Panc1 (cell line): ENCODE measurements around the gene EFR3B. TPM values are rescaled to one million over a fixed set of nuclear protein-coding genes. Genes with fewer than 3 reads are reported as not detected.

ENCODE experiments used
- ATAC-seq: fragments of 200-7000 bp; cut with Tn5 transposase; 2 replicates; pipeline ENCODE4 v1.9.1; 2020; ENCODE audit warnings: mild to moderate bottlenecking, moderate library complexity
- BruUV-seq: library from RNA; stranded (reverse); fragments of 400-500 nt; replicated peaks from 2 replicates; lab custom pipeline; 2021; lab: Mats Ljungman, UMichigan
- CTCF ChIA-PET: fragments of 300-600 bp; sonication (Branson Sonifier 250); formaldehyde crosslinking; loops from one replicate; lab custom pipeline; 2022; ENCODE audit warnings: antibody characterized with exemption; lab: Charles Lee
- POLR2A ChIA-PET: fragments of 300-600 bp; sonication (Branson Sonifier 250); formaldehyde crosslinking; loops from one replicate; lab custom pipeline; 2022; ENCODE audit warnings: antibody characterized with exemption; lab: Charles Lee
- DNase-seq: peaks from one replicate; pipeline ENCODE4 v3.0.0-alpha.2; 2010; ENCODE audit warnings: low read depth, low spot score
- H3K27ac ChIP-seq: 2 replicates; pipeline ENCODE4 v1.5.1; 2011; ENCODE audit warnings: mild to moderate bottlenecking, low read length, inconsistent platforms
- H3K27me3 ChIP-seq: fragments of 200-500 bp; sonication (Bioruptor generic); 2 replicates; pipeline ENCODE4 v1.6.0; 2014; ENCODE audit warnings: low read length, inconsistent platforms; ENCODE audit not compliant: control insufficient read depth, insufficient read depth
- H3K36me3 ChIP-seq: fragments of 200-500 bp; sonication (Bioruptor generic); 2 replicates; pipeline ENCODE4 v1.5.1; 2014; ENCODE audit warnings: inconsistent platforms, mild to moderate bottlenecking, low read length, moderate library complexity; ENCODE audit not compliant: control insufficient read depth, insufficient read depth
- H3K4me1 ChIP-seq: 2 replicates; pipeline ENCODE4 v1.5.1; 2011; ENCODE audit warnings: inconsistent platforms, mild to moderate bottlenecking, low read length, moderate library complexity; ENCODE audit not compliant: control insufficient read depth, insufficient read depth
- H3K4me3 ChIP-seq, 2 experiments: 2 replicates each; pipeline ENCODE4 v1.5.1; 2011 to 2012; ENCODE audit warnings: low read depth in 2 of 2, low read length in 2 of 2, mild to moderate bottlenecking in 2 of 2, inconsistent platforms in 1 of 2, moderate library complexity in 1 of 2
- H3K9me3 ChIP-seq: fragments of 200-500 bp; sonication (Bioruptor generic); 2 replicates; pipeline ENCODE4 v1.5.1; 2014; ENCODE audit warnings: low read depth, mild to moderate bottlenecking, inconsistent platforms, low read length, moderate library complexity; ENCODE audit not compliant: control insufficient read depth, insufficient read depth
- POLR2AphosphoS5 ChIP-seq: IDR thresholded peaks from 2 replicates; pipeline ENCODE4 v1.6.1; 2012; ENCODE audit warnings: mild to moderate bottlenecking, low read depth, low read length, moderate library complexity
- SIN3A ChIP-seq: IDR thresholded peaks from 2 replicates; pipeline ENCODE4 v1.6.1; 2012; ENCODE audit warnings: low read depth, mild to moderate bottlenecking, low read length, moderate library complexity, borderline replicate concordance; ENCODE audit not compliant: insufficient read depth
- TCF7L2 ChIP-seq: IDR thresholded peaks from 2 replicates; pipeline ENCODE4 v1.6.1; 2011; ENCODE audit warnings: mild to moderate bottlenecking, low read depth, low read length, inconsistent platforms
- in situ Hi-C: cut with HindIII; loops from 2 replicates; pipeline ENCODE4 v1.10.0; 2016; ENCODE audit warnings: low sequenced_read_pairs, low pct_unique_long_range_greater_than_20kb
- intact Hi-C: fragments of 100-400 bp; cut with micrococcal nuclease; formaldehyde crosslinking; loops from one replicate; pipeline ENCODE4 v1.10.0; 2022; ENCODE audit not compliant: unreplicated experiment
- total RNA-seq: library from RNA; stranded (reverse); gene quantifications from one replicate; pipeline ENCODE4 v1.2.1, GENCODE V29; 2021; ENCODE audit not compliant: unreplicated experiment
- TF ChIP-seq, protein P1 (sequence below): fragments of 450-650 bp; IDR thresholded peaks from 2 replicates; pipeline ENCODE4 v1.5.1; 2017; ENCODE audit warnings: mild to moderate bottlenecking
- TF ChIP-seq, protein P2 (sequence below), 2 experiments: IDR thresholded peaks; 2 replicates each; pipeline ENCODE4 v1.6.1; 2011 to 2012; ENCODE audit warnings: low read depth in 2 of 2, control low read depth in 1 of 2, low read length in 1 of 2, mild to moderate bottlenecking in 1 of 2, moderate library complexity in 1 of 2; ENCODE audit not compliant: insufficient read depth in 1 of 2

Gene EFR3B
- total RNA-seq, 1 experiment from 2014 or later = 8.9 TPM

DNA sequence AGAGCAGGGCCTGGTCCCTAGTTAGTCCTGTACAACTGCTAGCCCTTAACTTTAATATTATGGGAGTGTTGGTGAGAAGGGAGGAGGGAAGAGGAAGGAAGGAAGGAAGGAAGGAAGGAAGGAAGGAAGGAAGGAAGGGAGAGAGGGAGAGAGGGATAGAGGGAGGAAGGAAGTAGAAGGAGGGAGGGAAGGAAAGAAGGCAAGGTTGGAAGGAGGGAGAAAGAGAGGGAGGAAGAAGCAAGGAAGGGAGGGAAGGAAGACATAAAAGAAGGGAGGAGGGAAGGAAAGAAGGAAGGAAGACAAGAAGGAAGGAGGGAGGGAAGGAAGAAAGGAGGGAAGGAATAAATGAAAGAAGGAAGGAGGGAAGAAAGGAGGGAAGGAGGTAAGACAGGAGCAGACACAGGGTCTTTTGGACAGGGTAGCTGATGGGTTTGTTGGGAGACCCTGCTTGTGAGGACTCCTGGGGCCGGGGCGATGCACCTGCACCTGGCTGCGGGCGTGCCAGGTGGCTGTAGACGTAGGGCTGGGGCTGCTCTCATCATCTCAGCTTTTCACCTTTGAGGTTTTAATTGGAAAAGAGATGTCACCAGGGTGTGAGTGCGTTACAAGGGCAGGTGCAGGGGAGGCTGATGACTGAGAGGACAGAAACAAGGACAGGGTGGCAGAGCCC lies 132.5 kb downstream of the EFR3B start:
- intact Hi-C loops (no loop called here), in situ Hi-C loops (no loop called here)
- POLR2A ChIA-PET = no interaction called here
- H3K27me3 ChIP-seq = peaks cover 4% of the 10 kb centered on the region
- CTCF ChIA-PET = no interaction called here
- H3K4me3 ChIP-seq = no peak overlapping the region
- no peak overlapping the region for H3K27ac ChIP-seq
- no peak for ATAC-seq
- no peaks in the 10 kb centered on the region for H3K9me3 ChIP-seq
- DNase-seq = no peak
- BruUV-seq = no TSS peak
- no peaks in the 10 kb centered on the region for H3K36me3 ChIP-seq
- no peak for TF ChIP-seq SIN3A
- TF ChIP-seq POLR2AphosphoS5 = no peak
- TF ChIP-seq, protein P1, sequence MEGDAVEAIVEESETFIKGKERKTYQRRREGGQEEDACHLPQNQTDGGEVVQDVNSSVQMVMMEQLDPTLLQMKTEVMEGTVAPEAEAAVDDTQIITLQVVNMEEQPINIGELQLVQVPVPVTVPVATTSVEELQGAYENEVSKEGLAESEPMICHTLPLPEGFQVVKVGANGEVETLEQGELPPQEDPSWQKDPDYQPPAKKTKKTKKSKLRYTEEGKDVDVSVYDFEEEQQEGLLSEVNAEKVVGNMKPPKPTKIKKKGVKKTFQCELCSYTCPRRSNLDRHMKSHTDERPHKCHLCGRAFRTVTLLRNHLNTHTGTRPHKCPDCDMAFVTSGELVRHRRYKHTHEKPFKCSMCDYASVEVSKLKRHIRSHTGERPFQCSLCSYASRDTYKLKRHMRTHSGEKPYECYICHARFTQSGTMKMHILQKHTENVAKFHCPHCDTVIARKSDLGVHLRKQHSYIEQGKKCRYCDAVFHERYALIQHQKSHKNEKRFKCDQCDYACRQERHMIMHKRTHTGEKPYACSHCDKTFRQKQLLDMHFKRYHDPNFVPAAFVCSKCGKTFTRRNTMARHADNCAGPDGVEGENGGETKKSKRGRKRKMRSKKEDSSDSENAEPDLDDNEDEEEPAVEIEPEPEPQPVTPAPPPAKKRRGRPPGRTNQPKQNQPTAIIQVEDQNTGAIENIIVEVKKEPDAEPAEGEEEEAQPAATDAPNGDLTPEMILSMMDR = no peak
- TF ChIP-seq TCF7L2 = no peak
- TF ChIP-seq, protein P2, sequence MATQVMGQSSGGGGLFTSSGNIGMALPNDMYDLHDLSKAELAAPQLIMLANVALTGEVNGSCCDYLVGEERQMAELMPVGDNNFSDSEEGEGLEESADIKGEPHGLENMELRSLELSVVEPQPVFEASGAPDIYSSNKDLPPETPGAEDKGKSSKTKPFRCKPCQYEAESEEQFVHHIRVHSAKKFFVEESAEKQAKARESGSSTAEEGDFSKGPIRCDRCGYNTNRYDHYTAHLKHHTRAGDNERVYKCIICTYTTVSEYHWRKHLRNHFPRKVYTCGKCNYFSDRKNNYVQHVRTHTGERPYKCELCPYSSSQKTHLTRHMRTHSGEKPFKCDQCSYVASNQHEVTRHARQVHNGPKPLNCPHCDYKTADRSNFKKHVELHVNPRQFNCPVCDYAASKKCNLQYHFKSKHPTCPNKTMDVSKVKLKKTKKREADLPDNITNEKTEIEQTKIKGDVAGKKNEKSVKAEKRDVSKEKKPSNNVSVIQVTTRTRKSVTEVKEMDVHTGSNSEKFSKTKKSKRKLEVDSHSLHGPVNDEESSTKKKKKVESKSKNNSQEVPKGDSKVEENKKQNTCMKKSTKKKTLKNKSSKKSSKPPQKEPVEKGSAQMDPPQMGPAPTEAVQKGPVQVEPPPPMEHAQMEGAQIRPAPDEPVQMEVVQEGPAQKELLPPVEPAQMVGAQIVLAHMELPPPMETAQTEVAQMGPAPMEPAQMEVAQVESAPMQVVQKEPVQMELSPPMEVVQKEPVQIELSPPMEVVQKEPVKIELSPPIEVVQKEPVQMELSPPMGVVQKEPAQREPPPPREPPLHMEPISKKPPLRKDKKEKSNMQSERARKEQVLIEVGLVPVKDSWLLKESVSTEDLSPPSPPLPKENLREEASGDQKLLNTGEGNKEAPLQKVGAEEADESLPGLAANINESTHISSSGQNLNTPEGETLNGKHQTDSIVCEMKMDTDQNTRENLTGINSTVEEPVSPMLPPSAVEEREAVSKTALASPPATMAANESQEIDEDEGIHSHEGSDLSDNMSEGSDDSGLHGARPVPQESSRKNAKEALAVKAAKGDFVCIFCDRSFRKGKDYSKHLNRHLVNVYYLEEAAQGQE (IDR thresholded peaks at IDR 0.05; ENCODE audit: insufficient read depth in 1 of 2, low read depth in 2 of 2, low read length in 1 of 2) = no peak
- H3K4me1 ChIP-seq = no peaks in the 10 kb centered on the region

DNA sequence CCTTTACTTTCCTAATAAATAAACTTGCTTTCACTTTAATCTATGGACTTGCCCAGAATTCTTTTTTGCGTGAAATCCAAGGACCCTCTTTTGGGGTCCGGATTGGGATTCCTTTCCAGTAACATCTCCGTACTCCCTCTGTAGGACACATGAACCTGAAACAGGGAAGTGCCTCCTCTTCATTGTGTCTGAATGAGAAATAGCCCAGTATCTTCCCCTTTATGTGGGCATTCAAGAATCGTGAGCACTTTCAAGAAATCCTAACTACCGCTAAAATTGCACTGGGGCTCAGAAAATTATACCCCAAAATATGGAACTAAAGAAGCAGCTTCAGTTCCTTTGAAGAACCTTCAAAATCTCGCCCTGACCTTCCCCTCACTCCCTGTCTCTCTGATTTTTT lies 134.3 kb downstream of the EFR3B start:
- no peaks in the 10 kb centered on the region for H3K36me3 ChIP-seq
- ChIA-PET POLR2A (no interaction called here), CTCF (no interaction called here)
- intact Hi-C loops = no loop called here
- peaks cover 3% of the 10 kb centered on the region; the same call in 1 of the 2 replicates for H3K27me3 ChIP-seq
- in situ Hi-C loops = no loop called here
- no peak for ATAC-seq
- H3K9me3 ChIP-seq = no peaks in the 10 kb centered on the region
- H3K4me1 ChIP-seq = no peaks in the 10 kb centered on the region
- DNase-seq = no peak
- no peak overlapping the region for H3K27ac ChIP-seq
- H3K4me3 ChIP-seq = no peak overlapping the region
- TF ChIP-seq, protein P1 = no peak
- TF ChIP-seq SIN3A (no peak), TCF7L2 (no peak), POLR2AphosphoS5 (no peak)
- TF ChIP-seq, protein P2 (IDR thresholded peaks at IDR 0.05; ENCODE audit: insufficient read depth in 1 of 2, low read depth in 2 of 2, low read length in 1 of 2) = no peak
- BruUV-seq = no TSS peak
